Right kidney (tissue), 1 donor: ENCODE measurements around the gene UCN2.
"Not testable (repeated sequence)": the region's sequence is repeated elsewhere in the genome, so short reads cannot be mapped to it uniquely, and the experiment has no call there.

Experiments
- DNase-seq: peaks from one replicate; pipeline ENCODE4 v3.0.0-alpha.2; 2016

The UCN2 gene

GRCh38 chr3:48536116-48536515 lies 27.5 kb downstream of the UCN2 start:
- DNase-seq, result no peak

- no peak for DNase-seq
Observed at GRCh38 chr3:48535578-48535977, 28.0 kb downstream of the UCN2 start.

- no peak for DNase-seq
Observed at GRCh38 chr3:48532977-48533337, 30.6 kb downstream of the UCN2 start.

- DNase-seq, result no peak
Observed at GRCh38 chr3:48532271-48532976, 31.2 kb downstream of the UCN2 start.

GRCh38 chr3:48530701-48531100 lies 32.9 kb downstream of the UCN2 start:
- DNase-seq, result not testable (repeated sequence)

- DNase-seq, result no peak
Observed at GRCh38 chr3:48528754-48529153, 34.8 kb downstream of the UCN2 start.

DNA sequence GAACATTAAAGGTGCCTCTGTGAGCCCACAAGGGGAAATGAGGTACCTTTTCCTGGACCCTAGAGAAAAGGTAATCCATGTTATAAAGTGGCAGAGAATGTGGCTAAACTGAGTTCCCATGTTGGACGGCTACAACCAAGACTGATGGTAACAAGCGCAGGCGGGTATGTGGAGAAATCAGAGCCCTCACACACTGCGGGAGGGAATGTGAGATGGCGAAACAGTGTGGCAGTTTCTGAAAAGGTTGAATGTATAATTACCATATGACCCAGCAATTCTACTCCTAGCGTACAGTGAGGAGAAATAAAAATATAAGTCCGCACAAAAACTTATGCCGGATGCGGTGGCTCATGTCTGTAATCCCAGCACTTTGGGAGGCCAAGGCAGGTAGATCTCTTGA lies 35.5 kb downstream of the UCN2 start:
- no peak for DNase-seq

DNA sequence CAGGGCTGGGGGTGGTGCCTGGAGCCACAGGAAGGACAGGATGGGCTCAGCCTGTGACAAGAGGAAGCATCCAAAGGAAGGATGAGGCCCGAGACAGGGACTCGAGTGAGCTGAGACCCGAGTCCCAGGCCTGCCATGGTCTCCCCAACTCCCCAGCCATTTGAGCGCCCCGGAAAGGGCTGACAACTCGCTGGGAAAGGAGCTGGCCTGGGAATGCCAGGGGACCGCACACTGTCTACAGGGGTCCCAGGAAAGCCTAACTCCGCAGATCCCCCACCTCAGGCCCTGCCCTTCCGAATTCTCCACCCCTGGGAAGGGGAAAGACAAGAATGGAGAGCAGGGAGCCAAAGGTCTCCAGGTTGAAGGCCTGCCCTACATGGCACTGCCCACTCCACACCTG lies 38.6 kb downstream of the UCN2 start:
- DNase-seq, result no peak

GRCh38 chr3:48521635-48522034 lies 41.9 kb downstream of the UCN2 start:
- no peak for DNase-seq

DNA sequence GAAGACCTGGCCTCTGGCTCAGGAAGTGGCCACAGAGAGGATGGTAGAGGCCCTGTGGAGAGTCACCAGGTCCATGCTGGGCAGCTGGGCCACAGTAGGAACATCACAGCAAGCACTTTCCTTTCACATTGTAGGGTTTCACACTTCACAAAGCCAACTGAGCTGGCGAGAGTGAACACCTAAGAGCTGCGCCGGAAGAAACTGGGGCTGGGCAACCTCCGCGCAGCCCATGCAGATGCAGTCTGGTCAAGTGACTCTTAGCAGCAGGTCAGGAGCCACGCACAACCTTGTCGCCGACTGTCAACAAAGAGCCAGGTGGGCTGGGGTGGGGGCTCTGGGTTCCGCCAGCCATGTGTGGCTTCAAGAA lies 44.3 kb downstream of the UCN2 start:
- no peak for DNase-seq

DNA sequence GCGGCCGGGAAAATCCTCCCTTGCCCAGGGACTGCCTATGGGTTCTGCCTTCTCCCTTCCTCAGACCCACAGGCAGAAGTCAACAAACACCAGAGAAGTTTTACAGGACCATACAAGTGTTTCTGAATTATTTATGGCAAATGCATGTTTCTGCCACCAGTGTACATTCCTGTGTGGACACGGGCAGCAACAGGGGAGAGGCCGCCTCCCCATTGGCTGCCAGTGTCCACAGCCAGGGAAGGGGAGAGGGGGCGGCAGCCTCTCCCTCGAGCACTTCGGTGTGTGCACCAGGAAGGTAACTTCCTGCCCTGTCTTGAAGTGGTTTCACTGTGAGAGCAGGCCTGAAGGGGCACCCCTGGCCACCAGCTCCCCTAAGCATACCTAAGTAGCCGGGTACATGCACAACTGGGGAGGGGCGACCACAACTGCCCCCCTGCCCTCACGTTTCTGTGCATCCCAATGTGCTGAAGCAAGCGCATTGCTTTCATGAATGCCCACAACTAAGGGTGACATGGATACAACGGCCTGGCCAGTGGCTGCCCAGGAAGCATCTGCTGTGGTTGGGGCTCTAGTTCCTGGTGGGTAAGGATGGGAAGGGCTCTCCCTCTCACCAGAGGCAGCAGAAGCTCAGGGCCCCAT lies 44.8 kb downstream of the UCN2 start:
- no peak for DNase-seq

GRCh38 chr3:48518069-48518468 lies 45.5 kb downstream of the UCN2 start:
- DNase-seq, result no peak

DNA sequence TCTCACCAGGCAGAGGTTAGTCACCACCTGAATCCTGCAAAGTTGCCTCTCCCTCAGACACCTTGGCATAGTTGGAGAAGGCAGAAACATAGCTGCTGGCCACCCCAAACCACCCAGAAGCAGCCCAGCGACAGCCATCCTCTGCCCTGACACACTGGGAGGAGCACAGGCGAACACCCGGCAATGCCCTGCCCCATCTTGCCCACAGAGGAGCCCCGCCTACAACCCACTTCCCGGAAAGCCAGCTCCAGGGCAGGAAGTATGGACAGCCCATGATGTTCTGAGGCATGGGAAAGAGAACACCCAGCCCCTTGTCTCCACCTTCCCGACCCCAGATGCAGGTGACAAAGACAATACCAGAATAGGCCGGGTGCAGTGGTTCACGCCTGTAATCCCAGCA lies 47.0 kb downstream of the UCN2 start:
- DNase-seq, result no peak

DNA sequence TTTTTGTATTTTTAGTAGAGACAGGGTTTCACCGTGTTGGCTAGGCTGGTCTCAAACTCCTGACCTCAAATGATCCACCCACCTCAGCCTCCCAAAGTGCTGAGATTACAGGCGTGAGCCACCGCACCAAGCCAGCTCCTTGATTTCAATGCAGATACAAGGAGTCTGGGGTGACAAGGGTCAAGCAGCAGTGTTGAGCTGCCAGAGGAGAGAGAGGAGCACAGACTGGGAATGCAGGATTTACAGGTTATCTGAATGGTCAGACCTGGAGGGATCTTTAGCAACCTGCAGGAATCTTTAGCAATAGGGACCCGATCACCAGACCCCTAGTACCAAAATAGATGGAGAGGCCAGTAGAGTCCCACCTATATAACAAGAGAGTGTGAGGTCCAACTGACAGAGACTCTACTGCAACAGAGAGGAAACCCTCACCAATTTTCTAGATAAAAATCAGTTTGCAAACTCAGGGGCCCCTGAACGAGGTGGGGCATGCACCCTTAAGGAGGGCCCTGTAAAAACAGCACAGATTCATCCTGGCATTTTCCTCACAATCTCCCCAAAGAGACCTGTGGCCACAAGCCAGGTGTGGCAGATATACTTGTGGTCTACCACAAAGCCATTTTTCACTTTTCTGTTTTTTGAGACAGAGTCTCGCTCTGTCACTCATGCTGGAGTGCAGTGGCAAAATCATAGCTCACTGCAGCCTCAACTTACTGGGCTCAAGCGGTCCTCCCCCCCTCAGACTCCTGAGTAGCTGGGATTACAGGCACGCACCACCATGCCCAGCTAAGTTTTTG lies 49.0 kb downstream of the UCN2 start:
- no peak for DNase-seq
